ENCODE data around the gene PSMD11. TPM values are rescaled to one million over a fixed set of nuclear protein-coding genes. Genes with fewer than 3 reads are reported as not detected.
"Not testable (repeated sequence)": the region's sequence is repeated elsewhere in the genome, so short reads cannot be mapped to it uniquely, and the experiment has no call there.

The PSMD11 gene
- total RNA-seq (100 to 1,000 TPM in 2 of 9 donors, 10 to 100 TPM in 7; 30.2 to 128 (median 59.2) TPM), polyA plus RNA-seq (10 to 100 TPM; 25.0 to 95.2 (median 46.5) TPM)
- long read RNA-seq, donor 1, full-length matches to known transcripts = 57 of 66 reads
- long read RNA-seq, donor 1, partial matches to known transcripts = 9 of 66 reads
- long read RNA-seq, donor 1, other reads (novel, unspliced or antisense) = 0 of 66 reads
- long read RNA-seq, donor 2, full-length matches to known transcripts = 31 of 54 reads
- long read RNA-seq, donor 2, partial matches to known transcripts = 23 of 54 reads
- long read RNA-seq, donor 2, other reads (novel, unspliced or antisense) = 0 of 54 reads
- long read RNA-seq, donor 3, full-length matches to known transcripts = 52 of 52 reads
- long read RNA-seq, donor 3, partial matches to known transcripts = 0 of 52 reads
- long read RNA-seq, donor 3, other reads (novel, unspliced or antisense) = 0 of 52 reads
- long read RNA-seq, donor 4, full-length matches to known transcripts = 77 of 91 reads
- long read RNA-seq, donor 4, partial matches to known transcripts = 3 of 91 reads
- long read RNA-seq, donor 4, other reads (novel, unspliced or antisense) = 11 of 91 reads
- long read RNA-seq, donor 5, full-length matches to known transcripts = 130 of 137 reads
- long read RNA-seq, donor 5, partial matches to known transcripts = 2 of 137 reads
- long read RNA-seq, donor 5, other reads (novel, unspliced or antisense) = 5 of 137 reads
- long read RNA-seq, donor 6, full-length matches to known transcripts = 40 of 50 reads
- long read RNA-seq, donor 6, partial matches to known transcripts = 1 of 50 reads
- long read RNA-seq, donor 6, other reads (novel, unspliced or antisense) = 9 of 50 reads
- long read RNA-seq, donor 7, full-length matches to known transcripts = 24 of 31 reads
- long read RNA-seq, donor 7, partial matches to known transcripts = 7 of 31 reads
- long read RNA-seq, donor 7, other reads (novel, unspliced or antisense) = 0 of 31 reads
- long read RNA-seq, donor 8, full-length matches to known transcripts = 55 of 55 reads
- long read RNA-seq, donor 8, partial matches to known transcripts = 0 of 55 reads
- long read RNA-seq, donor 8, other reads (novel, unspliced or antisense) = 0 of 55 reads
- long read RNA-seq, donor 9, full-length matches to known transcripts = 27 of 27 reads
- long read RNA-seq, donor 9, partial matches to known transcripts = 0 of 27 reads
- long read RNA-seq, donor 9, other reads (novel, unspliced or antisense) = 0 of 27 reads
- long read RNA-seq, donor 10, full-length matches to known transcripts = 13 of 24 reads
- long read RNA-seq, donor 10, partial matches to known transcripts = 11 of 24 reads
- long read RNA-seq, donor 10, other reads (novel, unspliced or antisense) = 0 of 24 reads

DNA sequence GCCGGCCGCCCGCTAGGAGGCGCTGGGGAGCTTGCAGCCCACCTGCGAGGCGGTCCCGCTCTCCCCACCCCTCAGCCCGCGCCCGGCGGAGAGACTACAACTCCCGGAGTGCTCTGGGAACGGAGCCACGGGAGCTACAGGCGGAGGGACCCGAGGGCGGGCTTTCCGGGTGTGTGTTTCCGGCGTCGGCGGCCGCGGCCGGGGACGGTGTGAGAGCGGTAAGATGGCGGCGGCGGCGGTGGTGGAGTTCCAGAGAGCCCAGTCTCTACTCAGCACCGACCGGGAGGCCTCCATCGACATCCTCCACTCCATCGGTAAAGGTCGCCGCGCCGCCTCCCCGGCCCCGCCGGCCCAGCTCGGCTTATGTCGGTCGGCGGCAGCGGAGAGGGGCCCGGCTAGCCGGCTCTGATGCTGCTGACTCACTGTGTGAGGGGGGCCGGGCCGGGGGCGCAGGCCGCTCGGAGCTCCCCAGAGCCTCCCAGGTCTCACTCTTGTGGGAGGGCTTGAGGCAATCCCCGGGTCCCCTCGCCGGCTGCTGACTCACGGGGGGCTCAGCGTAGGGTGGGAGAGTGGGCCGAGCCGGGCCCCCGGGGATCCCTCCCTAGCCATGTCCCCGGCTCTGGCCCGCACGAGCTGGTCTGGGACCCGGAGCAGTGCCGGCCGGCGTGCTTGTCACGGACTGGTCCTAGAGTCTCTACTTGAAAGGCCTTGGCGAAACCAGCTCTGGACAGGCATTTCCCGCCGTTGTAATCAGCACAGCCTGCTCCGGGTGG, at the start of gene PSMD11:
Gene PSMD11 (plus strand): TSS at position 210 of the 773 bp plus-strand sequence. CDS start 14 bp downstream, at position 224.
- WGBS, 4 donors = 0 to 2% (median 0%) methylated on average over 18 to 74 of the region's 74 CpGs
- DNase-seq = peak; percentile 97 to 99 (median 98)
- Histone ChIP-seq H3K9me3 (replicated peaks in 1 of 3) (no peaks in the 10 kb centered on the region), H3K4me1 (replicated peaks in 1 of 2) (peaks cover 8 to 18% of the 10 kb centered on the region in 2 donors), H3K36me3 (replicated peaks in 1 of 2) (peaks cover 0 to 27% of the 10 kb centered on the region in 2 donors), H3K4me3 (peak within 1 kb of the TSS; percentile 67 to 87 (median 84)), H3K27ac (peak within 1 kb of the TSS; percentile 37 to 87 (median 81)), H3K27me3 (no peaks in the 10 kb centered on the region)
- TF ChIP-seq CTCF (IDR thresholded peaks at IDR 0.05) = peak in 4 of 6 experiments; percentile 80 to 83 (median 82)
- TF ChIP-seq POLR2A (IDR thresholded peaks at IDR 0.05) = peak; percentile 25 to 51
- intact Hi-C loops (cut with DNase I) = no loop called here

DNA sequence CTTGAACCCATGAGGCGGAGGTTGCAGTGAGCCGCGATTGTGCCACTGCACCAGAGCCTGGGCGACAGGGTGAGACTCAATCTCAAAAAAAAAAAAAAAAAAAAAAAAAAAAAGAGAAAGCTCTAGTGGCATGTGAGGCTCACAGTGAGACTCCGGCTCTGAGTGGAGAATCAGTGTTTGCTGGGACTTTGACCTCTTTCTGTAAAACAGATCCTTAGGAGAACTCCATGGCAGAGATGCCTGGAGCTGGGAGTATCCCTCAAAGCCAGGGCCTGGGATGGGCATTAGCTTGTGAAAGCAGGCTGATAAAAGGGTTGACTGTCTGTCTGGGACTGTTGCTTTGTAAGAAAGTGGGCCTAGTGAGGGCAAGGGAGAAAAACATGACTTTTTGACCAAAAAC, 48.0 kb upstream of the PSMD11 start:
- no peak for DNase-seq
- WGBS, 4 donors = 93 to 99% (median 96%) methylated on average over 5 of the region's 5 CpGs
- no peaks in the 10 kb centered on the region for H3K9me3 ChIP-seq (replicated peaks in 1 of 3)
- intact Hi-C loops (cut with DNase I) = no loop called here
- H3K27ac ChIP-seq = no peak overlapping the region
- H3K36me3 ChIP-seq (replicated peaks in 1 of 2) = no peaks in the 10 kb centered on the region
- H3K4me3 ChIP-seq = no peak overlapping the region
- no peaks in the 10 kb centered on the region for H3K27me3 ChIP-seq
- TF ChIP-seq POLR2A (IDR thresholded peaks at IDR 0.05) (no peak), CTCF (IDR thresholded peaks at IDR 0.05) (no peak)
- no peaks in the 10 kb centered on the region for H3K4me1 ChIP-seq (replicated peaks in 1 of 2)

GRCh38 chr17:32398946-32399345, 45.4 kb upstream of the PSMD11 start:
- H3K4me1 ChIP-seq (replicated peaks in 1 of 2) = no peaks in the 10 kb centered on the region
- no peak overlapping the region for H3K4me3 ChIP-seq
- DNase-seq = no peak
- H3K27me3 ChIP-seq = no peaks in the 10 kb centered on the region
- intact Hi-C loops (cut with DNase I) = no loop called here
- no peak for TF ChIP-seq POLR2A (IDR thresholded peaks at IDR 0.05)
- TF ChIP-seq CTCF (IDR thresholded peaks at IDR 0.05) = no peak
- no peaks in the 10 kb centered on the region for H3K36me3 ChIP-seq (replicated peaks in 1 of 2)
- no peak overlapping the region for H3K27ac ChIP-seq
- H3K9me3 ChIP-seq (replicated peaks in 1 of 3) = no peaks in the 10 kb centered on the region

DNA sequence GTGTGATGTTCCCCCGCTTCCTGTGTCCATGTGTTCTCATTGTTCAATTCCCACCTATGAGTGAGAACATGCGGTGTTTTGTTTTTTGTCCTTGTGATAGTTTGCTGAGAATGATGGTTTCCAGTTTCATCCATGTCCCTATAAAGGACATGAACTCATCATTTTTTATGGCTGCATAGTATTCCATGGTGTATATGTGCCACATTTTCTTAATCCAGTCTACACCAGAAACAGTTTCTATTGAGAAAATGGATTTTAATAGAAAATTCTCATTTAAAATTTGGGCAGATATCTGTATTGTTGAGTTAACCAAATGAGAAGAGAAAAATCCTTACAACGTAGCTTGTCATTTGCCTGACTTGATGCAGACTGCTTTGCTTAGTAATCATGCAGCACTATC, 34.2 kb upstream of the PSMD11 start:
- H3K27me3 ChIP-seq; intact Hi-C loops (cut with DNase I); H3K4me1 ChIP-seq (replicated peaks in 1 of 2); DNase-seq; H3K36me3 ChIP-seq (replicated peaks in 1 of 2); H3K4me3 ChIP-seq; H3K9me3 ChIP-seq (replicated peaks in 1 of 3); H3K27ac ChIP-seq: not testable (repeated sequence)
- WGBS, 4 donors = 96 to 100% (median 100%) methylated on average over 3 of the region's 3 CpGs

Measured in adrenal gland (tissue), 19 donors.